GM21737 (cell line): ENCODE measurements around the gene TAF11L9.
"Not testable (repeated sequence)": the region's sequence is repeated elsewhere in the genome, so short reads cannot be mapped to it uniquely, and the experiment has no call there.

ENCODE experiments used
- ATAC-seq: cut with Tn5 transposase; IDR thresholded peaks from one replicate; pipeline ENCODE4 v1.9.1; 2021; ENCODE audit warnings: mild to moderate bottlenecking, moderate library complexity; ENCODE audit not compliant: unreplicated experiment

The TAF11L9 gene

GRCh38 chr5:17594255-17594654 is at the start of gene TAF11L9:
Gene TAF11L9 (minus strand): TSS chr5:17594394.
- ATAC-seq: not testable (repeated sequence)

GRCh38 chr5:17634160-17634559 is 40.0 kb upstream of the TAF11L9 start, which contains the start of gene TAF11L14:
Gene TAF11L14 (plus strand): TSS chr5:17634460.
- no peak for ATAC-seq

- ATAC-seq: not testable (repeated sequence)
These were observed 37.6 kb upstream of the TAF11L9 start, which contains the start of gene TAF11L13 for GRCh38 chr5:17631788-17632187. Gene TAF11L13 (plus strand): TSS chr5:17632088.

DNA sequence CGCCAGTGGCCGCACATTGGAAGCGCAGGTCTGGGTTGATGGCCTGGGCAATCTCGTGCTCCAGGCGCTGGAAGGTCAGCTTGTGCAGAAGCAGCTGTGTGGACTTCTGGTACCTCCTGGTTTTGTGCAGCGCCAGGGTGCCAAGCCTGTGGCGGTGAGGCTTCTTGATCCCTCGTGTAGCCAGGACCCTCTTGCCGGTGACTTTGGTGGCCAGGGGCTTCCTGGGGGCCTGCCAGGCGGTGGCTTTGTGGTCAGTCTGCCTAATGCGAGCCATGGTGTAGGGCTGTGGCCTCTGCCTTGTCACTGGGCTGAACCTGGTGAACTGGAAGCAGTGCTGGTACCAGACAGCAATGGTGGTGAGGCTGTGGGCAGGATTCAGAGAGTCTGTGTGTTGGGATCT is 31.5 kb upstream of the TAF11L9 start:
- ATAC-seq: no peak

DNA sequence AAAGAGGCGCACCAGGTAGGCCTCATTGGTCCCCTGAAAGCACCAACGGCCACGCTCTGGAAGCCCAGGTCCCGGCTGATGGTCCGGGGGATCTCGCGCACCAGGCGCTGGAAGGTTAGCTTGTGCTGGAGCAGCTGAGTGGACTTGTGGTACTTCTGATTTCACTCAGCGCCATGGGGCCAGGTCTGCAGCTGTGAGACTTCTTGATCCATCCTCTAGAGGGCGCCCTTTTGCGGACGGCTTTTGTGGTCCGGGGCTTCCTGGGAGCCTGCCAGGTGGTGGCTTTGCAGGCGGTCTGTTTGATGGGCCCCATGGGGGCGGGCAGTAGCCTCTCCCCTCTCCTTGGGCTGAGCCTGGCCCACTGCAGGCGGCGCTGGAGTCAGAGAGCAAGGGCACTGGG is 26.4 kb upstream of the TAF11L9 start:
- no peak for ATAC-seq

GRCh38 chr5:17619354-17619753 is 25.2 kb upstream of the TAF11L9 start:
- no peak for ATAC-seq

DNA sequence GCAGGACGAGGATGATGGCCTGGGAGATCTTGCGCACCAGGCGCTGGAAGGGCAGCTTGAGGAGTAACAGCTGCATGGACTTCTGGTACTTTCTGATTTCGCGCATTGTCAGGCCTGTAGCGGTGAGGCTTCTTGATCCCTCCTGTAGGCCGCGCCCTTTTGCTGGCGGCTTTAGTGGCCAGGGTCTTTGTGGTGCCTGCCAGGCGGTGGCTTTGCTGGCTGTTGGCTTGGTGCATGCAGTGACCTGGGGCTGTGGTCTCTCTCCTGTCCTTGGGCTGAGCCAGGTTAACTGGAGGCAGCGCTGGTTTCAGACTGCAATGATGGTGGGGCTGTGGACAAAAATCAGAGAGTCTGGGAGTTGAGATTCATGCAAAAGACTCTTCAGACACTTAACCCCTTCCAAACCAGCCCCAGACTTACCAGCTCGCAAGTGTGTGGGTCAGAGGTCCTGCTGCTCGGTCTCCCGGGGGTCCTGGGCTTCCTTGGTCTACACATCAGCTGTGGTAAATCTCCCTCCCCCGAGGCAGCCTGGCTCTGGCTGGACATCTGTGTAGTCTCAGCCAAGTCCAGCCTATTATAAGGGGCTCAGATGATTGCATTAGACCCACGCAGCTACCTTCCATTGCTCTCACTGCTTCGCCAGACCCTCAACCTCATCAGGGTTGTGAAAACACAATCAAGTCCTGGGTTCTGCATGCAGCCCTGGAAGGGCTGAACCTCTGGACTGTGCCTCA is 20.8 kb upstream of the TAF11L9 start:
- ATAC-seq: no peak

GRCh38 chr5:17610092-17610491 is 15.9 kb upstream of the TAF11L9 start, which contains the start of gene TAF11L12:
Gene TAF11L12 (plus strand): TSS chr5:17610392.
- not testable (repeated sequence) for ATAC-seq

DNA sequence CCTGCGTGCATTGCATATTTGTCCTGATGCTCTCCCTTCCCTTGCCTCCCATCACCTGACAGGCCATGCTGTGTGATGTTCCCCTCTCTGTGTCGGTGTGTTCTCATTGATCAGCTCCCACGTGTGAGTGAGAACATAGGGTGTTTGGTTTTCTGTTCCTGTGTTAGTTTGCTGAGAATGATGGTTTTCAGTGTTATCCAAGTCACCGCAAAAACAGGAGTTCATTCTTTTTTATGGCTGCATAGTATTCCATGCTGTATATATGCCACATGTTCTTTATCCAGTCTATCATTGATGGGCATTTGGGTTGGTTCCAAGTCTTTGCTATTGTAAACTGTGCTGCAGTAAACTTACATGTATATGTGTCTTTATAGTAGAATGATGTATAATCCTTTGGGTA is 13.3 kb upstream of the TAF11L9 start:
- ATAC-seq: not testable (repeated sequence)

DNA sequence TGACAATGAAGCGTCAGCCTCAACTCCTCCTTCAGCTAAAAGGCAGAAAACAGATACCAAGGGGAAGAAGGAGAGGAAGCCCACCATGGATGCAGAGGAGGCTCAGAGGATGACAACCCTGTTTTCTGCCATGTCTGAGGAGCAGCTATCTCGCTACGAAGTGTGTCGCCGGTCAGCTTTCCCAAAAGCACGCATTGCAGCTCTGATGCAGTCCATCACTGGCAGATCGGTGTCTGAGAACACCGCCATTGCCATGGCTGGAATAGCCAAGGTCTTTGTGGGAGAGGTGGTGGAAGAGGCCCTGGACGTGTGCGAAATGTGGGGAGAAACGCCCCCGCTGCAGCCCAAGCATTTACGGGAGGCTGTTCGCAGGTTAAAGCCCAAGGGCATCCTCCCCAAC is 10.8 kb upstream of the TAF11L9 start:
- ATAC-seq: no peak

- ATAC-seq: not testable (repeated sequence)
These were observed 9.7 kb upstream of the TAF11L9 start, which contains the start of gene TAF11L11 for GRCh38 chr5:17603880-17604279. Gene TAF11L11 (plus strand): TSS chr5:17604183.

DNA sequence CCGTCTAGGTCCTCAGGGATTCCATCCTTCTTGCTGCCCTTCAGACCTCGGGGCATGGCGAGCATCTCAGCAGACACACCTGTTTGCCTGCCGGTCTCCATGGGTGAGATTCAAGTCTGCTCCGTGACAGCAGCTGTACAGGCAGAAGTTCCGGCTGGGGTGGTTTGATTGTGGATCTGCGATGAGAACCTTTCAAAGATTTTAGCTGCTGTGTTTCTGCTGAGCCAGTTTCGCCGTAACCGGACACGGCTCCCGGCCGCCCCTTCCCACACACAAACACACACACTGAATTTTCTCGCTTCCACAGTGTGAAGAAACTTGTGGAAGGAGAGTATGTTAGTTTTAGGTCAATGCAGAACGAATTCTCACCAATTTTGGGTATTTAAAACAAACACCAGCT is 3.5 kb upstream of the TAF11L9 start, which contains the start of gene TAF11L10:
Gene TAF11L10 (minus strand): TSS at position 101 of the 400 bp plus-strand sequence.
- ATAC-seq: not testable (repeated sequence)

- not testable (repeated sequence) for ATAC-seq
These were observed 3.3 kb downstream of the TAF11L9 start, which contains the start of gene TAF11L8 for GRCh38 chr5:17590860-17591259. Gene TAF11L8 (minus strand): TSS chr5:17590960.

DNA sequence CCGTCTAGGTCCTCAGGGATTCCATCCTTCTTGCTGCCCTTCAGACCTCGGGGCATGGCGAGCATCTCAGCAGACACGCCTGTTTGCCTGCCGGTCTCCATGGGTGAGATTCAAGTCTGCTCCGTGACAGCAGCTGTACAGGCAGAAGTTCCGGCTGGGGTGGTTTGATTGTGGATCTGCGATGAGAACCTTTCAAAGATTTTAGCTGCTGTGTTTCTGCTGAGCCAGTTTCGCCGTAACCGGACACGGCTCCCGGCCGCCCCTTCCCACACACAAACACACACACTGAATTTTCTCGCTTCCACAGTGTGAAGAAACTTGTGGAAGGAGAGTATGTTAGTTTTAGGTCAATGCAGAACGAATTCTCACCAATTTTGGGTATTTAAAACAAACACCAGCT is 8.5 kb downstream of the TAF11L9 start, which contains the start of gene TAF11L7:
Gene TAF11L7 (minus strand): TSS at position 101 of the 400 bp plus-strand sequence.
- ATAC-seq: not testable (repeated sequence)
